Astrocyte of the spinal cord (primary cell): ENCODE results near the gene DYDC2.
A peak's percentile ranks its signal among the peaks of the same experiment; 100 is the strongest.

Source experiments
- DNase-seq: peaks from one replicate; pipeline ENCODE4 v3.0.0; 2011; ENCODE audit warnings: low read depth, low spot score
- H3K4me3 ChIP-seq: 2 replicates; pipeline ENCODE4 v1.5.1; 2011; ENCODE audit warnings: low read depth, mild to moderate bottlenecking, low read length, moderate library complexity
- in situ Hi-C: cut with HindIII; loops from 2 replicates; pipeline ENCODE4 v1.10.0; 2017; ENCODE audit warnings: low sequenced_read_pairs
- TF ChIP-seq, protein P1 (sequence below): IDR thresholded peaks from 2 replicates; pipeline ENCODE4 v1.5.1; 2012; ENCODE audit warnings: low read depth, mild to moderate bottlenecking, low read length, inconsistent platforms

DYDC2 gene

DNA sequence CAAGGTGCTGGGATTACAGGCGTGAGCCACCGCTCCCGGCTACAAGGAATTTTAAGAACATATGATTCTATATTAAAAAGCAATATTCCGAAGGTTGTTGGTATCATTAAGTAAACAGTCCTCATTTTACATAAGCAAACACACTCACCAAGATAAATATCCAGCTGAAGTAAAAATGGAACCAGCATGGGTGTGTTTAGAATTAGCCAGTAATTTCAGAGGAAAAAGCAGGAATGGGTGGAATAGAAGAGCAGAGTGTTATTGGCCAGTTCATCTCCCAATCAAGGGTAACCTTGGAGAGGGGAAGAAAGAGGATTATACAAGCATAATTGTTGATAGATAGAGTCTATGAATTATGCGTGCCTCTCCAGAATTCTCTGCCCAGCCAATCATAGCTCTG, 35.4 kb upstream of the DYDC2 start:
- TF ChIP-seq, protein P1, sequence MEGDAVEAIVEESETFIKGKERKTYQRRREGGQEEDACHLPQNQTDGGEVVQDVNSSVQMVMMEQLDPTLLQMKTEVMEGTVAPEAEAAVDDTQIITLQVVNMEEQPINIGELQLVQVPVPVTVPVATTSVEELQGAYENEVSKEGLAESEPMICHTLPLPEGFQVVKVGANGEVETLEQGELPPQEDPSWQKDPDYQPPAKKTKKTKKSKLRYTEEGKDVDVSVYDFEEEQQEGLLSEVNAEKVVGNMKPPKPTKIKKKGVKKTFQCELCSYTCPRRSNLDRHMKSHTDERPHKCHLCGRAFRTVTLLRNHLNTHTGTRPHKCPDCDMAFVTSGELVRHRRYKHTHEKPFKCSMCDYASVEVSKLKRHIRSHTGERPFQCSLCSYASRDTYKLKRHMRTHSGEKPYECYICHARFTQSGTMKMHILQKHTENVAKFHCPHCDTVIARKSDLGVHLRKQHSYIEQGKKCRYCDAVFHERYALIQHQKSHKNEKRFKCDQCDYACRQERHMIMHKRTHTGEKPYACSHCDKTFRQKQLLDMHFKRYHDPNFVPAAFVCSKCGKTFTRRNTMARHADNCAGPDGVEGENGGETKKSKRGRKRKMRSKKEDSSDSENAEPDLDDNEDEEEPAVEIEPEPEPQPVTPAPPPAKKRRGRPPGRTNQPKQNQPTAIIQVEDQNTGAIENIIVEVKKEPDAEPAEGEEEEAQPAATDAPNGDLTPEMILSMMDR = no peak
- no peak for DNase-seq
- in situ Hi-C loops = no loop called here
- H3K4me3 ChIP-seq = no peak overlapping the region

DNA sequence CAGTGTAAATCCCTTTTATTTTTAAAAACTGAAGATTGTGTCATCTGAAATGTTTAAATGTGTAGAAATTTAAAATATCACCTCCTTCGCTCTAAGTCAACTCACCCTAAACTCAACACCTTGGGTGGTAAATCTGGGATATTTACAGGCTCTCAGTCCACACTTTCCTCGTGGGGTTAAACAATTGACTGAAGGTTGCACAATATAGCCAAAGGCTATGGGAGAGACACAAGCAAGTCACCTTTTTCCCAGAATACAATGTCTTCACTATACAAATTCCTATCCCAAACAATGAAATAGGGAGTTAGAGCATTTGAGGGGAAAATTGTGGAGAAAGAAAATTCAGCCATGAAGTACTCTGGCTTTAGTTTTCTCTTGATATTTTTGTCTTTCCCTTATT, 34.4 kb upstream of the DYDC2 start:
- H3K4me3 ChIP-seq = no peak overlapping the region
- in situ Hi-C loops = no loop called here
- no peak for DNase-seq
- TF ChIP-seq, protein P1 = no peak

GRCh38 chr10:80322711-80323110, 33.9 kb upstream of the DYDC2 start:
- in situ Hi-C loops = no loop called here
- DNase-seq = no peak
- H3K4me3 ChIP-seq = no peak overlapping the region
- TF ChIP-seq, protein P1 = no peak

- DNase-seq = no peak
- TF ChIP-seq, protein P1 = no peak
- in situ Hi-C loops = no loop called here
- H3K4me3 ChIP-seq = no peak overlapping the region
Observed at GRCh38 chr10:80323311-80323710, 33.3 kb upstream of the DYDC2 start.

DNA sequence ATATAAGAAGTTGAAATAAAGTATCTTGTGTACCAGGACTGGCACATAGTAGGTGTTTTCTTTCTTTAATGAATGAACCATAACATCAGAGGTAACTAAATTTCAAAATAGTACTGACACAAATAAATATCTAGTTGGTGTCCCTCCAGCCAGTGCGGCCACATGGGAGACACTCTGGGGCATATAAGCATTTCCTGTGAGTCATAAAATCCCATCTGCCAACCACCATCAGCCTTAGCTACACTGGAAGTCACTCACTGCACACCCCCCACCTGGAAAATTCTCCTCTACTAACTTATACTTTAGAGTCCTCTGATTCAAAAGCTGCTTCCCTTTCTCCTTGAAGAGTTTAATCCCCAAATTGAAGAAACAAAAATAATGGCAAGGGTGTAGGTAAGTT, 32.5 kb upstream of the DYDC2 start:
- DNase-seq = peak; percentile 14
- TF ChIP-seq, protein P1 = no peak

GRCh38 chr10:80324891-80325364, 31.7 kb upstream of the DYDC2 start:
- no peak overlapping the region for H3K4me3 ChIP-seq
- DNase-seq = no peak
- TF ChIP-seq, protein P1 = no peak
- in situ Hi-C loops = no loop called here

More for the DNA sequence above, 32.5 kb upstream of the DYDC2 start:
- H3K4me3 ChIP-seq = no peak overlapping the region
- in situ Hi-C loops = no loop called here

GRCh38 chr10:80333983-80334382, 22.6 kb upstream of the DYDC2 start:
- in situ Hi-C loops = no loop called here
- TF ChIP-seq, protein P1 = no peak
- no peak for DNase-seq

More at GRCh38 chr10:80333983-80334382, 22.6 kb upstream of the DYDC2 start:
- no peak overlapping the region for H3K4me3 ChIP-seq
